GM23248 (cell line): Measurements from ENCODE around the gene RADIL.

Experiments
- EZH2 ChIP-seq: fragments of 200-600 bp; sonication (generic); IDR thresholded peaks from 2 replicates; pipeline ENCODE4 v1.6.1; 2018; ENCODE audit warnings: antibody characterized with exemption, mild to moderate bottlenecking; ENCODE audit not compliant: insufficient read depth, poor library complexity, severe bottlenecking
- EZH2phosphoT487 ChIP-seq: fragments of 200-600 bp; sonication (generic); IDR thresholded peaks from 2 replicates; pipeline ENCODE4 v1.6.1; 2018; ENCODE audit warnings: antibody characterized with exemption, moderate library complexity, mild to moderate bottlenecking, low read depth; ENCODE audit not compliant: insufficient read depth

DNA sequence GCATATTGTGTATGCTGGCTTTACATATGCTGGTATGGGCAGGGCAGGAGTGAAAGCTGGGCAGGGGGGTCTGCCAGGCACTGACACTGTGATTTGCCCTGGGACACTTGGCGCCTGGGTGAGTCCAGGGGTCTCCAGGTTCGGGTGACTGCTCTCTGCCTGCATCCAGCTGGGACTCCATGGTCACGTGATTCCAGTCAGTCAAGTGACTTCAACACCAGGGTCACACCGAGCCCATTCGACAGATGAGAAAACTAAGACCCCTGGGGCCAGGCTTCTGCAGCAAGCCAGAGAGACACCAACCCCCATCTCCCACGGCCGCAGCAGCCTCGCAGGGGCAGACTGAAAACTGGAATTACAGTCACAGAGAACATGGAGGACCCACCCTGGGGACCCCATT, 45.5 kb upstream of the RADIL start:
- TF ChIP-seq EZH2 (no peak), EZH2phosphoT487 (no peak)
